ENCODE measurements around the gene GCK. TPM values are rescaled to one million over a fixed set of nuclear protein-coding genes. Genes with fewer than 3 reads are reported as not detected.
A peak's percentile ranks its signal among the peaks of the same experiment; 100 is the strongest.

Gene GCK
- total RNA-seq, 1 donor from 2014 or later = not detected

- H3K4me3 Mint-ChIP-seq (ENCODE audit: unreplicated experiment) = no peak overlapping the region
- TF ChIP-seq, protein P1, sequence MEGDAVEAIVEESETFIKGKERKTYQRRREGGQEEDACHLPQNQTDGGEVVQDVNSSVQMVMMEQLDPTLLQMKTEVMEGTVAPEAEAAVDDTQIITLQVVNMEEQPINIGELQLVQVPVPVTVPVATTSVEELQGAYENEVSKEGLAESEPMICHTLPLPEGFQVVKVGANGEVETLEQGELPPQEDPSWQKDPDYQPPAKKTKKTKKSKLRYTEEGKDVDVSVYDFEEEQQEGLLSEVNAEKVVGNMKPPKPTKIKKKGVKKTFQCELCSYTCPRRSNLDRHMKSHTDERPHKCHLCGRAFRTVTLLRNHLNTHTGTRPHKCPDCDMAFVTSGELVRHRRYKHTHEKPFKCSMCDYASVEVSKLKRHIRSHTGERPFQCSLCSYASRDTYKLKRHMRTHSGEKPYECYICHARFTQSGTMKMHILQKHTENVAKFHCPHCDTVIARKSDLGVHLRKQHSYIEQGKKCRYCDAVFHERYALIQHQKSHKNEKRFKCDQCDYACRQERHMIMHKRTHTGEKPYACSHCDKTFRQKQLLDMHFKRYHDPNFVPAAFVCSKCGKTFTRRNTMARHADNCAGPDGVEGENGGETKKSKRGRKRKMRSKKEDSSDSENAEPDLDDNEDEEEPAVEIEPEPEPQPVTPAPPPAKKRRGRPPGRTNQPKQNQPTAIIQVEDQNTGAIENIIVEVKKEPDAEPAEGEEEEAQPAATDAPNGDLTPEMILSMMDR (IDR thresholded peaks at IDR 0.05) = no peak
These were observed 72.2 kb downstream of the GCK start for GRCh38 chr7:44116789-44117666.

DNA sequence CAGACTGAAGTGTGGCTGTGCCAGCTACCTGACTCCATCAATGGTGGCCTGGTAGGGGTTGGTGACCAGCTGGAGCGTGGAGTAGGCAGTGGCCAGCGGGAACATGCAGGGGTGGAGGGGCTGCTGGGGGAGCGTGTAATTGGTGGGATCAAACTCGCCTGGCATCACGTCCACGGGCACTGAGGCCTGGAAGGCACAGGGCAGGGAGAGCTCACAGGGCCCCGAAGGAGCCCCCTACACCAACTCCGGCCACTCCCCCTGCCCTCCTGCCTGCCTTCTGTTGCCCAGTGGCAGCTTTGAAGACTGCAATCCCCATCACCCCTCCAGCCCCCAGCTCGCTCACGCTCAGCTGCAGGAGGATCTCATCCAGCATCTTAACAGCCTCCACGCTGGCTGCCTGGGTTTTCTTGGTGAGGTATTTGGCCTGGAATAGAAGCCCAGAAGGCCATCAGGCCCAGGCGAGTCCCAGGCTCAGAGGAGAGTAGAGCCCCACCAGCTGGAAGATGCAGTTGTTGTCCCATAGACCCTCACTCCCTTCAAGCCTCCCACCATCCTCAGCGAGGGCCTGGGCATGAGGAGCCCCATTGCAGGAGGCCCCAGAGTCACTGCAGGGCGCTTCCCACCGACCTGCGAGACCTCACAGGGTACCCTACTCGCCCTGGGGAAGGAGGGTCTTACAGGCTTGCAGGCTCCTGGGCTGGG lies 73.0 kb downstream of the GCK start:
- TF ChIP-seq, protein P1 (IDR thresholded peaks at IDR 0.05) = no peak
- Mint-ChIP-seq H3K27me3 (ENCODE audit: unreplicated experiment) (no peaks in the 10 kb centered on the region), H3K9me3 (ENCODE audit: unreplicated experiment) (no peaks in the 10 kb centered on the region), H3K4me3 (ENCODE audit: unreplicated experiment) (no peak overlapping the region), H3K27ac (ENCODE audit: unreplicated experiment) (peak overlapping the region; percentile 34), H3K4me1 (ENCODE audit: unreplicated experiment) (peaks cover 5% of the 10 kb centered on the region), H3K36me3 (ENCODE audit: unreplicated experiment) (peaks cover 22% of the 10 kb centered on the region)
- no peak for DNase-seq (ENCODE audit: extremely low spot score, unreplicated experiment)

More at GRCh38 chr7:44116789-44117666, 72.2 kb downstream of the GCK start:
- DNase-seq (ENCODE audit: extremely low spot score, unreplicated experiment) = no peak
- Mint-ChIP-seq H3K27ac (ENCODE audit: unreplicated experiment) (no peak overlapping the region), H3K9me3 (ENCODE audit: unreplicated experiment) (no peaks in the 10 kb centered on the region), H3K4me1 (ENCODE audit: unreplicated experiment) (peaks cover 7% of the 10 kb centered on the region), H3K36me3 (ENCODE audit: unreplicated experiment) (peaks cover 20% of the 10 kb centered on the region), H3K27me3 (ENCODE audit: unreplicated experiment) (no peaks in the 10 kb centered on the region)

- no peaks in the 10 kb centered on the region for H3K9me3 Mint-ChIP-seq (ENCODE audit: unreplicated experiment)
- H3K36me3 Mint-ChIP-seq (ENCODE audit: unreplicated experiment) = peaks cover 17% of the 10 kb centered on the region
- H3K4me3 Mint-ChIP-seq (ENCODE audit: unreplicated experiment) = no peak overlapping the region
- H3K4me1 Mint-ChIP-seq (ENCODE audit: unreplicated experiment) = peaks cover 5% of the 10 kb centered on the region
- no peak overlapping the region for H3K27ac Mint-ChIP-seq (ENCODE audit: unreplicated experiment)
- H3K27me3 Mint-ChIP-seq (ENCODE audit: unreplicated experiment) = no peaks in the 10 kb centered on the region
- TF ChIP-seq, protein P1 (IDR thresholded peaks at IDR 0.05) = no peak
- no peak for DNase-seq (ENCODE audit: extremely low spot score, unreplicated experiment)
These were observed 74.5 kb downstream of the GCK start for GRCh38 chr7:44114586-44115310.

GRCh38 chr7:44113764-44114354 lies 75.4 kb downstream of the GCK start:
- H3K9me3 Mint-ChIP-seq (ENCODE audit: unreplicated experiment) = no peaks in the 10 kb centered on the region
- H3K4me1 Mint-ChIP-seq (ENCODE audit: unreplicated experiment) = peaks cover 7% of the 10 kb centered on the region
- H3K27ac Mint-ChIP-seq (ENCODE audit: unreplicated experiment) = no peak overlapping the region
- no peaks in the 10 kb centered on the region for H3K27me3 Mint-ChIP-seq (ENCODE audit: unreplicated experiment)
- H3K36me3 Mint-ChIP-seq (ENCODE audit: unreplicated experiment) = peaks cover 18% of the 10 kb centered on the region
- no peak overlapping the region for H3K4me3 Mint-ChIP-seq (ENCODE audit: unreplicated experiment)
- no peak for DNase-seq (ENCODE audit: extremely low spot score, unreplicated experiment)
- TF ChIP-seq, protein P1 (IDR thresholded peaks at IDR 0.05) = no peak
